Activated CD4-positive, alpha-beta T cell treated with anti-CD3 and anti-CD28 coated beads for 36 hours (primary cell): ENCODE measurements around the gene DLL1. TPM values are rescaled to one million over a fixed set of nuclear protein-coding genes. Genes with fewer than 3 reads are reported as not detected.

Source experiments
- ATAC-seq: fragments of 200-7000 bp; cut with Tn5 transposase; one replicate; pipeline ENCODE4 v1.10.0; 2021; ENCODE audit warnings: mild to moderate bottlenecking, moderate library complexity
- CTCF ChIA-PET: fragments of 350-600 bp; sonication (Branson Sonifier 250); formaldehyde crosslinking; loops from one replicate; lab custom pipeline; 2021; ENCODE audit warnings: antibody characterized with exemption; lab: Charles Lee
- POLR2A ChIA-PET: fragments of 350-600 bp; sonication (Branson Sonifier 250); formaldehyde crosslinking; loops from one replicate; lab custom pipeline; 2021; ENCODE audit warnings: antibody characterized with exemption, inconsistent platforms; lab: Charles Lee
- DNase-seq: peaks from one replicate; pipeline ENCODE4 v3.0.0-alpha.2; 2020
- H3K27ac Mint-ChIP-seq: one replicate; pipeline ENCODE4 v1.8.0; 2021; ENCODE audit warnings: mixed read lengths
- H3K27me3 Mint-ChIP-seq: one replicate; pipeline ENCODE4 v1.8.0; 2021; ENCODE audit warnings: mixed read lengths
- H3K36me3 Mint-ChIP-seq: one replicate; pipeline ENCODE4 v1.8.0; 2021; ENCODE audit warnings: low read depth, mixed read lengths
- H3K4me1 Mint-ChIP-seq: one replicate; pipeline ENCODE4 v1.8.0; 2021; ENCODE audit warnings: mixed read lengths
- H3K4me3 Mint-ChIP-seq: one replicate; pipeline ENCODE4 v1.8.0; 2021; ENCODE audit warnings: mild to moderate bottlenecking, moderate library complexity, mixed read lengths
- H3K9me3 Mint-ChIP-seq: one replicate; pipeline ENCODE4 v1.8.0; 2021; ENCODE audit warnings: low read depth, mixed read lengths
- intact Hi-C, 2 experiments: fragments of 100-400 bp; cut with DNase I in 1 of 2; cut with micrococcal nuclease in 1 of 2; formaldehyde crosslinking; loops; one replicate each; pipeline versions ENCODE4 v1.14.2 to v1.15.1; 2022 to 2024; cut with DNase I, micrococcal nuclease
- total RNA-seq, 2 experiments: library from RNA; stranded (reverse); gene quantifications; one replicate each; pipeline ENCODE4 v1.2.3, GENCODE V29; 2021

DLL1 gene
- total RNA-seq, 2 experiments from 2014 or later: 0.54 to 0.91 TPM

DNA sequence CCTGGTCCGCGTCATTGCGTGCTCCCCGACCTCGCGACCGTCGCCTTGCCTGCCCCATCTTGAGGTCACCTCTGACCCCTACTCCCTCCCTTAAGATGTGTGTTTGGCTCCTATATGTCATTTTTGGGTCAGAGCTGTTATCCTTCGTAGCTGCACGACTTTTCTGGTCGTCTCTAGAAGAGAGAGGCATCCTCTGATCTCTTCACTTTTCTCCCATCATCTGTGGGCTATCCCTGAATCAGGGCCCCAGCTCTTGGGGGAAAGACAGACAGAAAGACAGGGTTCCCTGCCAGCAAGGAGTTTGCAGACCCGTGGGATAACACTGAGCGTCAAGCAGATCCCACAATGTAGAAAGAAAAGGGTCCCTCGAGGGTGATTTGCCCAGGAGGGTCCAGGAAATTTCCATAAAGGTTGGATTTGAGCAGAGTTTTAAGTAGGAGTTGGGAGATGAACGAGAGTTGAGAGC lies 16.2 kb upstream of the DLL1 start:
- ATAC-seq: no peak
- ChIA-PET CTCF (interaction anchor here (0.6 to 1.9 kb wide), 3 partner anchors 16 to 517 kb away, joined by 3 to 7 read pairs (median 3); partner anchors contain the start of gene DLL1), POLR2A (no interaction called here)
- Mint-ChIP-seq H3K4me3 (peak overlapping the region; percentile 100), H3K4me1 (peaks cover 43% of the 10 kb centered on the region), H3K27me3 (peaks cover 8% of the 10 kb centered on the region), H3K36me3 (peaks cover 12% of the 10 kb centered on the region), H3K9me3 (no peaks in the 10 kb centered on the region), H3K27ac (peak overlapping the region; percentile 98)
- intact Hi-C loops: loop anchor here (2.0 to 10.0 kb wide), 7 partner anchors 16 to 604 kb away; partner anchors contain the start of genes C6orf120 (in 1 of the 2), DLL1 (in 1 of the 2), PHF10 (in 1 of the 2) and PSMB1 (in 1 of the 2)
- DNase-seq: no peak

DNA sequence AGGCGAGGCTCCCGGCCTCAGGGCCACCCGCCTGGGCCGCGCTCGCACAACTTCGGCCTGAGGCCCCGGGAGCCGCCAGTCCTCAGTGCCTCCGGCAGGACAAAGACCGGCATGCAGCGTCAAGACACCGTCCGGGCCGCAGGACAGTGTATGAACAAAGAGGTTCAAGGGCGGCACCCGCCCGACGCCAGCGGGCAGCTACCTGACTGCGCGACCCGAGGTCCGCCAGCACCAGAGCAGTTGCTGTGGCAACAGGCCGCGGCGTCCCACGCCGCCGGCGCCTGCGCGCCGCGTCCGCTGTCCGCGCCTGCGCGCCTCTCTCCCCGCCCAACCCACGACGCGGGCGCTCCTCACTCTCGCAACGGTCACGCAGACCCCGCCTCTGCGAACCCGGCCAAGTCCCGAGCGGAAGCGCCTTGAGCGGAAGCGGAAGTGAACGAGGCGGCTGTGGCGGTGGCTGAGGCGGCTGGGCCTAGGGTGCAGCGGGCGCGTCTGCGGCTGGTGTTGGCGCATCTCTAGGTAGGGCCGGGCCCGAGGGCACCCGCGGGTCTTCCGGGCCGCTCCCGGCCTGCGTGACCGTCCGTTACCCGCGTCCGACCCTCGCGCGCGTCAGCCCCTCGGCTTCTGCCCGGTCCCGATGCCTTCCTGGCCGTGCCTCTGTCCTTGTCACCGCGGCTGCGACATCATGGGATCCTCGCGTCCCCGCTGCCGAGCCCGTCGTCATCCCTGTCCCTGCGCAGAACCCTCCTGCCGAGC lies 15.6 kb upstream of the DLL1 start, which contains the start of gene FAM120B:
TSS of gene FAM120B (plus strand) at position 435 of the 756 bp plus-strand sequence. CDS start 10,633 bp downstream, outside the sequence.
- Mint-ChIP-seq H3K36me3 (peaks cover 12% of the 10 kb centered on the region), H3K9me3 (peaks cover 2% of the 10 kb centered on the region), H3K27me3 (peaks cover 14% of the 10 kb centered on the region)

DNA sequence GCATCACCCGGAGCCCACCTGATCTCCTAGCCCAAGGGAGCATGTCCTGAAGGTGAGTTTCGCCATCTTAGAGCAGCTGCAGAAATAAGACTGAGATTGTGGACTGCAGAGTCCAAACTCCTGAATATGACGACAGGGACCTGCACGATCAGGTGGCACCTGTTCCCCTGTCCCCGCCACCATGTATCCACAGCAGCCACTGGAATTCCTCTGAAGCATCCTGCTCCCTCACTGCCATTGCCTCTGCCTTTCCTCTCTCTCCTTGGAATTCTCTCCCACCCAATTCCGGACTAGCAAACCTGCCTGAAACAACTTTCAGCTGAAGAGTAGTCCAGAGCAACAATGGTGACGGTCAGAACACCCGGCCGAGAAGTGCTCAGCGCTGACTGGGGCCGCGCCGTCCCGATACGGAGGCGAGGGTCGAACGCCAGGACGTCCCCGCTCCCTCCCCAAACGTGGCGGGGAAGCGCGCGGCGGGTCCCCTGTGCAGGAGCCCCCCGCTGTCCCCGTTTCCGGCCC lies 15.0 kb upstream of the DLL1 start:
- peaks cover 4% of the 10 kb centered on the region for H3K9me3 Mint-ChIP-seq
- peak overlapping the region; percentile 100 for H3K4me3 Mint-ChIP-seq
- peaks cover 11% of the 10 kb centered on the region for H3K36me3 Mint-ChIP-seq
- ATAC-seq (no peak), DNase-seq (no peak)
- intact Hi-C loops: loop anchor here (1.0 to 10.0 kb wide), 12 partner anchors 11 to 603 kb away; partner anchors contain the start of genes PDCD2 (in 2 of the 2), TBP (in 2 of the 2), C6orf120 (in 1 of the 2) and DLL1 (in 1 of the 2)
- peaks cover 15% of the 10 kb centered on the region for H3K27me3 Mint-ChIP-seq
- H3K4me1 Mint-ChIP-seq: peaks cover 34% of the 10 kb centered on the region
- ChIA-PET POLR2A (no interaction called here), CTCF (no interaction called here)
- no peak overlapping the region for H3K27ac Mint-ChIP-seq

More for the DNA sequence above, 15.6 kb upstream of the DLL1 start, which contains the start of gene FAM120B:
- Mint-ChIP-seq H3K4me1 (peaks cover 40% of the 10 kb centered on the region), H3K27ac (peak within 1 kb of the TSS; percentile 98), H3K4me3 (peak within 1 kb of the TSS; percentile 100)
- ATAC-seq: peak; percentile 97
- POLR2A ChIA-PET: no interaction called here
- CTCF ChIA-PET: interaction anchor here (1.9 kb wide), 1 partner anchor 516 kb away, joined by 7 read pairs; no protein-coding TSS in a partner anchor
- peak; percentile 96 for DNase-seq
- intact Hi-C loops: loop anchor here (1.0 to 10.0 kb wide), 12 partner anchors 11 to 604 kb away; partner anchors contain the start of genes PDCD2 (in 2 of the 2), TBP (in 2 of the 2), C6orf120 (in 1 of the 2) and DLL1 (in 1 of the 2)

DNA sequence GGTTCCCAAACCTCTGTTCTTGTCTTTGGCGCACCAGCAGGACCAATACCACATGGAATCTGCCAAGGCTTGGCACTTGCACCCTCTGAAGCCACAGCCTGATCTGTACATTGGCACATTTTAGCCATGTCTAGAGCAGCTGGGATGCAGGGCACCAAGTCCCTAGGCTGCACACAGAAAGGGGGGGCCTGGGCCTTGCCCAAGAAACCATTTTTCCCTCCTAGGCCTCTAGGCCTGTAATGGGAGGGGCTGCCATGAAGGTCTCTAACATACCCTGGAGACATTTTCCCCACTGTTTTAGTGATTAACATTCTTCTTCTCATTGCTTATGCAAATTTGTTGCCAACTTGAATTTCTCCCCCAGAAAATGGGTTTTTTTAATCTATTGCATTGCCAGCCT lies 10.3 kb upstream of the DLL1 start:
- no peak for DNase-seq
- ChIA-PET CTCF (no interaction called here), POLR2A (no interaction called here)
- Mint-ChIP-seq H3K4me3 (no peak overlapping the region), H3K27me3 (peaks cover 40% of the 10 kb centered on the region), H3K36me3 (no peaks in the 10 kb centered on the region), H3K4me1 (peaks cover 3% of the 10 kb centered on the region), H3K9me3 (peaks cover 4% of the 10 kb centered on the region), H3K27ac (no peak overlapping the region)
- no peak for ATAC-seq
- intact Hi-C loops: loop anchor here in 1 of 2 experiments (10.0 kb wide), 1 partner anchor 254 kb away; the partner anchor contains the start of genes PSMB1 and TBP

DNA sequence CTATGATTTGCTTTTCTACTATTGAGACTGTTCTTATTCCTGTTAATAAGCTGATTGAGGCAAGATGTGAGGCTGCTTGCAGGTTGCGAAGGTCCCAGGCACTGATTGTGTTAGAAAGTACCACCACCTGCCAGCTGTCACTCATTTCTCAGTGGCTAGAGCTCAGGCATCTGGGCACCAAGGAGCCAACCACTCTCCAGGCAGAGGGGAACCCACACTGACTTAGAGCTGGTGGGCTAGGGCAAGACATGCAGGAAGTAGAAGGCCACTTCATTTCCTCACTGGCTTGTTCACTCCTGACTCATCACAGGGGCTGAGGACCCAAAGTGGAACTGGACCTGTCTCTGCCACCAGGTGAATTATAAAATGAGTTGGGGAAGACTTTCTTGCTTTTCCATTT lies 7.8 kb upstream of the DLL1 start:
- POLR2A ChIA-PET: no interaction called here
- DNase-seq: no peak
- Mint-ChIP-seq H3K36me3 (no peaks in the 10 kb centered on the region), H3K27ac (no peak overlapping the region), H3K4me1 (peaks cover 10% of the 10 kb centered on the region), H3K27me3 (peaks cover 52% of the 10 kb centered on the region), H3K9me3 (peaks cover 4% of the 10 kb centered on the region), H3K4me3 (no peak overlapping the region)
- ATAC-seq: no peak
- intact Hi-C loops: no loop called here
- CTCF ChIA-PET: no interaction called here

DNA sequence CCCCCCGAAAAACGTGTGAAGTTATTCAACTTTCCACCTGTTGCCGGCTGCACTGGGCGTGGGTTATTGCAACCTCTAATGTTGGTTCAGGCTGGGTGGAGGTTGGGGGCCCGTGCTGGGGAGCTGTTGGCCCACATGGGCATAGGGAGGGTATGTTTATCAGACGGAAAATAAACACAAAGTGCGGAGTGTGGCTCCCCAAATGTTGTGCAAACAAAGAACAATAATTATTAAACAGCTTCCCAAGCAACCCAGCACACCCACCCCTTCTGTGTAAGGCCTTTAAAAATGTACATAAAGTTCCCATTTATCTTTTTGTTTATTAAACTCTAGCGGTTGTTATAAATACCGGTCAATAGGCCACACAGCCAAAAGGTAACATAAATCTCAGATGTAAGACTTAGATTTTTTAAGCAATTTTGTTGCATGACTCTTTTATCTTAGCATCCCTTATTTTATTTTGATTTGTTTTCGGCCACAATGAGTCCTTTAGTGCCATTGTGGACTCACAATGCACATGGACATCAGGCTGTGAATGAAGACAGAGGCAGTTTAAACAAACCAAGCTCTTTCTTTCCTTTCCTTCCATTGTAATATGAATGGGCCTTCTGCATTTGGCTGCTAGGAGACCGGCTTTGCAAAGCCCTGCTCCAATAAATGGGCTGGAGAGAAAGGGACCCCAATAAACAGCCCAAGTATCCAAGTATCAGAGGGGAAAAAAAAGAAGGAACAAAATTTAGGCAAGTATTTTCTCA lies 6.9 kb upstream of the DLL1 start:
- CTCF ChIA-PET: no interaction called here
- Mint-ChIP-seq H3K36me3 (no peaks in the 10 kb centered on the region), H3K27me3 (peaks cover 61% of the 10 kb centered on the region), H3K27ac (no peak overlapping the region), H3K9me3 (peaks cover 4% of the 10 kb centered on the region), H3K4me1 (peaks cover 18% of the 10 kb centered on the region), H3K4me3 (no peak overlapping the region)
- DNase-seq: no peak
- no peak for ATAC-seq
- intact Hi-C loops: no loop called here
- POLR2A ChIA-PET: no interaction called here

DNA sequence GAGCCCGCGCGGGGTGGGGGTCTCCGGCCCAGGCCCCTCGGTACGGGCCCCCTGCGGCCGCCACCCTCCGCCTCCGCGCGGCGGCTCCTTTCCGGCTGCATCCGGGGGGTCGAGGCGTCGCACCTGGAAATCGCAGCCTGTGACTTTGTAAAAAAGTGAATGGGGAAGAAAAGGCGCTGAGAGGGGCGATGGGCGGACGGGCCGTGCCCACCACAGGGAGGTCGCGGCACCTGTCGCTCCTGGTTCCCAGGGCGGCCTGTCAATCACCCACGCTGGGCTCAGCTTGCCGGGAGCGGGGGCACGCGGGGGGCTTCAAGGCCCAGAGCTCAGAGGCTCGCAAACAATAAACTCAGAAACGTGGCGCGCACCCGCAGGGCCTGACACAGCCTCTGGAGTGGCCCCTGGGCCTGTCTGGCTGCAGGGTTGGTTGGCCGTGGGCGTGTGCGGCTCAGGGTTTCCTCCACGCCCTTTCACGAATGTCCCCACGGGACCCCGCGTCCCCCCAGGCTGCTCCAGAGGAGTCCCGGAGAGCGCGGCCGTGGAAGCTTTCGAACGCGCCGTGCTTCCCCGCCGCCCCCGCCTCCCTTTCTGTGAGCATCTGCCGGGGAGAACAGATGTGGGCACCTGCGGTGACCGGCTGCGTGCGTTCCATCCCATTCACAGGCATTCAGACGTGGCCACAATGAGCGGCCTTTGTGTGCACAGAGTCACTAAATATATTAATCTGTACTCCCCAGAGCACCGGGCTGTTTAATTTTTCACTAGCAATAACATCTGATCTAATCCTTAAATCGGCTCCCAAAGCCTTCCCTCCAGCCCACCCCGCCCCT lies 6.1 kb upstream of the DLL1 start:
- no peak overlapping the region for H3K27ac Mint-ChIP-seq
- ATAC-seq: no peak
- no peaks in the 10 kb centered on the region for H3K36me3 Mint-ChIP-seq
- CTCF ChIA-PET: no interaction called here
- peaks cover 25% of the 10 kb centered on the region for H3K4me1 Mint-ChIP-seq
- POLR2A ChIA-PET: no interaction called here
- DNase-seq: peak; percentile 26
- no peak overlapping the region for H3K4me3 Mint-ChIP-seq
- H3K9me3 Mint-ChIP-seq: peaks cover 4% of the 10 kb centered on the region
- peaks cover 64% of the 10 kb centered on the region for H3K27me3 Mint-ChIP-seq
- intact Hi-C loops: no loop called here

DNA sequence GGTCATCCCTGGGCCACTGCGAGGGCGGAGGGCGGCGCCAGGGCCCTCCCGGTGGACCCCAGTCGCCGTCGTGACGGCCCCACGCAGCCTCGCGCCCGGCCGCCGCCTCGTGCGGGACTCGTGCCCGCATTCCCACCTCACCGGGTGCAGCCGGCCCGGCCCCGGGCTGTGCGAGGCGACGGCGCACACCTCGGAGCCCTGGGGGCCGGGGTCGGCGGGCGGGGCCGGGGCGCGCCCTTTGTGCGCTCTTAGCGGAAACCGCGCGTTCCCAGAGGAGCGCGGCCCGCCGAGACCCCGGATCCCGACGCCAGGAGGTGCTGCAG lies 5.5 kb upstream of the DLL1 start:
- Mint-ChIP-seq H3K9me3 (peaks cover under 1% of the 10 kb centered on the region), H3K4me1 (peaks cover 28% of the 10 kb centered on the region), H3K27ac (no peak overlapping the region), H3K36me3 (no peaks in the 10 kb centered on the region), H3K27me3 (peaks cover 61% of the 10 kb centered on the region), H3K4me3 (no peak overlapping the region)
- ChIA-PET CTCF (no interaction called here), POLR2A (no interaction called here)
- DNase-seq (no peak), ATAC-seq (no peak)
- intact Hi-C loops: no loop called here

DNA sequence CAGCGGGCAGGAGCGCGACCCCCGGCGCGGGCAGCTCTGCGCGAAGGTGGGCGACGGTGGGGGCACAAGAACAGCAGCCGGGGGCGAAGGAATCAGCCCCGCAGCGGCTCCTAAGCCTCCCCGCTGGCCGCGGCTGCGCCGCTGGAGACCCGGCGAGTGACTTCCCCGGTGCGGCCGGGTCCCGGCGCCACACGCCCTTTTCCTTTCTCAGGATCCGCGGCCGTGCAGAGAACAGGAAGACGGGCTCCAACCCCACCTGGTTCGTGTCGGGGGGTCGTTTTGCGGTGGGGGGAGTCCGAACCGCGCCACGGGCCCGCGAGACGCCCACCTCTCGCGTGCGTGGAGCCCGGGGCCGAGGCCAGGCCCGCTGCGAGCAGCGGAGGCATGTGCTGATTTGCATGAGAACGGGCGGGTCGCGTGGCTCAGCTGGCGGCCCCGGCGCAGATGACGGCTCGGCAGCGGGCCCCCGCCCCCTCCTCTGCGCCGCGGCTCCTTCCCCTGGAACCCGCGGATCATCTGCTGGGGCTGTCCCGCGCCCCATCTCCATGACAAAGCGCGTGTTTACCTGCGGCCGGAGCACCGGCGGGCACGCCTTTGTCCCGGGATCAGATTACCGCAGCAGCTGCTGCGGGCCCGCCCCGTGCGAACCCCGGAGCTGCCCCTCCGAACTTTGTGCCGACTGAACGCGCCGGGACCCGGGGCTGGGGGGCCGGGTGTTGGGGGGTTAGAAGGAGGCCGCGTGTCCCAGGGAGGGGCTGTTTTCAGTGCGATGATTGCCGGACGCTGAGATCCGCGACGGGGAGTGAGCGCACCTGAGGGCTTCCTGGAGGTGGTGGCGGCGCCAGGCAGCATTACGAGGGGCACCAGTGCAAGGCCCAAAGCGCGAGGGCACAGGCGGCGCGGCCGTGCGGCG lies 4.9 kb upstream of the DLL1 start:
- peak; percentile 80 for DNase-seq
- no peaks in the 10 kb centered on the region for H3K36me3 Mint-ChIP-seq
- intact Hi-C loops: loop anchor here in 1 of 2 experiments (1.0 kb wide), 1 partner anchor 11 kb away; the partner anchor contains the start of gene FAM120B
- peaks cover 61% of the 10 kb centered on the region for H3K27me3 Mint-ChIP-seq
- peak; percentile 67 for ATAC-seq
- H3K4me1 Mint-ChIP-seq: peaks cover 29% of the 10 kb centered on the region
- H3K9me3 Mint-ChIP-seq: no peaks in the 10 kb centered on the region
- H3K27ac Mint-ChIP-seq: no peak overlapping the region
- ChIA-PET POLR2A (no interaction called here), CTCF (interaction anchor here (1.2 to 1.6 kb wide), 2 partner anchors 24 to 333 kb away, joined by 3 to 4 read pairs; no protein-coding TSS in a partner anchor)
- peak overlapping the region; percentile 52 for H3K4me3 Mint-ChIP-seq
